Pulmonary artery endothelial cell (primary cell): ENCODE results near the gene ANTXR1. TPM values are rescaled to one million over a fixed set of nuclear protein-coding genes. Genes with fewer than 3 reads are reported as not detected.

ENCODE experiments used
- DNase-seq: peaks from one replicate; pipeline ENCODE4 v3.0.0-alpha.2; 2011; ENCODE audit warnings: low read depth, low spot score
- total RNA-seq: library from RNA; depleted of rRNA; stranded (reverse); fragments of >200 nt; gene quantifications from 2 replicates; pipeline ENCODE4 v1.2.3, GENCODE V29; 2014

ANTXR1 gene
- total RNA-seq, 1 donor from 2014 or later: 8.8 TPM

DNA sequence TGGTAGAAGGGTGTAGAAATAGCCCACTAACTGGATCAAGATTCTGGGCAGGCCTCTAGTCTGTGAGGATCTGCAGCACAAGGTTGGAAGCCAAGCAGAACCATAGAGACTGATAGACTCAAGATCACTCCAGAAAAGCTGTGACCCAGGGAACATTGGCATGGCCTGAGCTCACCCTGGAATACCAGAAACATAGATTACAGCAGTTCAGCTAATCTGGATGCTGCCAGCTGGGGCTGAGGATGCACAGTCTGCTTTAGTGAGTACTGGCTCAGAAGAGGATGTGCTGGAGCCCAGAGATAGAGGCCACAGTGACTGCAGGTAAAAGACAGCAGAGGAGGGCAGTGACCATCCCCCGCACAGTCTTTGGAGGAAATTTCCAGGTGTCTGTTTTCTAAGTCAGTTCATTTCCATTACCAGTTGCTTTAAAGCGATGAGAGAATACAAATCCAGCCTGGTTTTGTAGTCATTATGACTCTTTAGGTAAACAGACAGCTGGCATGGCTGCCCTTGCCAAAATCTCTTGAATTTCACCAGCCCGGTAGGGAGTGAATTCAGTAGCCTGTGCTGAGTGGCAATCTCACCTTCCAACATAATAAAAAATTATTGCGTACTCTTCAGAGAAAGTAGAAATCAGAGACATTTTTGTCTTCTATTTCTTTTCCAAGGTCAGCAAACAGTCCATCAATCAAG is 119.2 kb downstream of the ANTXR1 start:
- no peak for DNase-seq

GRCh38 chr2:69132960-69133590 is 120.1 kb downstream of the ANTXR1 start:
- DNase-seq: no peak

DNA sequence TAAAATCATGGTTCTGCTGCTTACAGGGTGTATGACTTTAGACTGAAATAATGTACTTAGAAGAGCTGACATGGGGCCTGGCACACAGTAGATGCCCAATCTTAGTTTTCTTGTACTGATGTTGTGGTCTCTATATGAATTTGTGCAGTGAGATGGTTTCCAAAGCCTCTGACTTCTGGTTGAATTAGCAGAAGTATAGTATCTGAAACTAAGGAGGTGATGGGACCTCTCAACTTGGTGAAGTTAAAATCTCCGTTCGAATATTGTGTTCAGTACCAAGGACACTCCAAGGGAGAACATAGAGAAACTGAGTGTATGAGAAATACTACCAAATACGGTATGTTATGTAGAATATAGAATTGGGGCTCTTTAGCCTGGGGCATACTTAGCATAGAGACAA is 120.9 kb downstream of the ANTXR1 start:
- DNase-seq: no peak

DNA sequence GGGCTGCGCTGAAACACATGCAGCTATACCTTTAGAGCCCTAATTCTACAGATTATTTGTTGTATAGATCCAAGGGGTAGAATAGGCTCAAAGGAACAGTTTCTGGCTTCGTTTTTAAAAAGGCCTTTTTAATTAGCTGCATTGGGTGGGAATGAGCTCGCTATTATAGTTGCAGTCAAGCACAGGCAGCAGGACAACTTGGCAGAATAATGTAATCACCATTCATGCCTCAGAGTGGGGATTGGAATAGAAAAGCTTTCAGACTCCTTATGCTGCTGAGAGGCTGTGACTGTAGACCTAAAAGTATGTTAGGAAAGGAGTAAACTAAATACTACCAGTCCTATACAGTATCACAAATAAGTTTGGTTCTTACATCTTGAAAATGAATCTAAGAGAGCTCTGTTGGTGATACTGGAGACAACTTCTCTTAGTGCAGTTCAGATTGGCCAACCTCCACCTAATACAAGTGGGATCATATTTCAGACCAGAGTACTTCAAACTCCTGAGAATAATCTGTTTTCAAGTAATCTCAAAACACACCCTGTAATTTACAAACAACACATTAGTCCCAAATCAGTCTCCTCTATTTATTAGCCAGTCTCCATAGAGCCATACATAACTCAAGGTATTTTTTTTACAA is 121.4 kb downstream of the ANTXR1 start:
- no peak for DNase-seq

DNA sequence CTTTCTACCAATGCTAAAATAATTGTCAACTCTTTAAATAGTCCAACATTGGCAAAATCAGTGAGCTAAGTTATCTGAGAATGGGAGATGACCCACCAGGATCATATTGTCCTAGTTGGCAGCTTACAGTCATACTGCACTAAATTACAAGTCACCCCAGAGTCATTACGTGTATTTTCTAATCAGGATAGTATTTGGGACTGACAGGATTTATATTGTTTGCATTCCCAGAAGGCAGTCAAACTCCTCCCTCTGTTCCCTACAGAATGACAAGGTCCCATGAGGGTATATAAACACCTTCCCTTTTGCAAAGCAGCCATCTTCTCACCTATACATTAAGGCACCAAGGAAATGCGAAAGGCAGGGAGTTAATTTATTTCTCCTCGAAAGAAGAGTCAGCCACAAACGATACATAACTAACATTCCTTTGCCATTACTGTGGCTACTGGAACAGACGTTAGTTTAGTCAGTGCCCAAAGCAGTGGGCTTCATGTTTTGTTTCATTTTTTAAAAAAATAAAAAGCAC is 125.3 kb downstream of the ANTXR1 start:
- DNase-seq: no peak

DNA sequence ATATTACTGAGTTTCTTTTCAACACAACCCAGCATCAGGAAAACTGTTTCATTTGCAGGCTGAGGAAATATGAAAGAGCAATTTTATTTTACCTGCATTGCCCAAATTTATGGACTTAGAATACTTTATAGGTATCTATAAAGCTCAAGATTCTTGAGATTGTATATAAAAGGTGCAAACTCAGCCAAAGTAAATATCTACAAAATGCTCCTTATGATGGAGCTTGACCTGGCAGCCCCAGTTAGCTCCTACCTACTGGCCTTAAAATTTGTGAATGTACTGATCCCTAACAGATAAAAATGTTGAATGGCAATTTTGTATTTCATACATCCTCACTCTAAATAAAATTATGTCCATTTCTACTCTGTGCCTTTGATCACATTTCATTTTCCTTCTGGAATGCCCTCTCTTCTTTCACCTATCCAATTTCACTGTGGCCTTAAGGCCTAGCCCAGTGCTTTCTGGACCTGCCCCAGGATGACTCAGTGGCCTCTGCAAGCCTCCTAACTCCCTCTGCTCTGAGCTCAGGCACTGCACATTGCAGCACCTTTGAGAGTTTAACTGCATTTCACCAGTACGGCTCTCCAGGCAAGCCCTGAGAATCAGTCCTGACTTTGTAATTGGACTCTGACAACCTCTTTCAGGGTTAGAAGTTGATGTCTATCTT is 125.9 kb downstream of the ANTXR1 start:
- DNase-seq: no peak

GRCh38 chr2:69139778-69140670 is 127.0 kb downstream of the ANTXR1 start:
- no peak for DNase-seq

DNA sequence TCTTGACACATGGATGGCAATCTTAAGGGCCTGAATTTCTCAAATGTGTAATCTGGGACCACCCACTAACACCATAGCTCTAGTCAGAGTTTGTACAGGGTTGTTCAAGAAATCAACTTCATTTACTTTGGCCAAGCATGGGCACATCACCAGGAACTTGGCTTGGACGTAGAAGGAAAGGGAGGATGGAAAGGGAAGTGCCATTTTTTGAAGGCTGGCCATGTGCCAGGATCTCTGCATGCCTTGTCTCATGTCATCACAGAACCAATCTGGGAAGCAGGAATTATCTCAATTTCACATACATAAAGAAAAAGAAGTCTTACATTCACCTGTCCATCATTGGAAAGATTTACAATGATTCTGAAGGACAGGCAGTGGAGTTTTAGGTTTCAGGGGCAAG is 128.1 kb downstream of the ANTXR1 start:
- DNase-seq: no peak

DNA sequence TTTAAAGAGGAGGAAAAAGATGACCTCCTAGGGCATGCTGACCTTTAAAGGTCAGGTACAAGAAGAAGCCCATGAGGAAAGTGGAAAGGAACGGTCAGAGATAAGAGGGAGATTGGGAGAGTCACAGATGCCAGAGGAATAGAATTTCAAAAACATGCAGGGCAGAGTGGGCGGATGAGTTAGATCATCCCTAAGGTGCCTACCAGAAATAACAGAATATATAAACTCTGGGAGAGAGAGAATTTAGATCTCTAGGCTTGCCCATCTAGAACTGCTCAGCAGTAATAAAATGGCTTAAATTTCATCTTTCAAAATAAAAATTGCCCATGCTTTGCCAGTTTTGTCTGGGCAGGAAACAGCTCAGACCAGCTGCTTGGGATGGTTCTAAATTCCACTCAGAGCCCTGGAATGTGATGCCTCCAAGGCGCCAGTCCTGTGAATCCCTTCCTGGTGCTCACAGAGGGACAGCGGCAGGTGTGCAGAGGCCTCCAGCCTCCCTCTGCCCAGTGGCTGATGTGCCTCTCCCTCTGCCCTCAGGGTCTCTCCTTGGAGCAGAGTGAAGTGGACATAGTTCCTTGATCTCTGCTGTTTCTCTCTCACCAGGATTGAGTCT is 130.9 kb downstream of the ANTXR1 start:
- DNase-seq: no peak

- no peak for DNase-seq
Measured at GRCh38 chr2:69145204-69145603, 132.2 kb downstream of the ANTXR1 start.

- DNase-seq: no peak
Measured at GRCh38 chr2:69147841-69148533, 135.0 kb downstream of the ANTXR1 start.

GRCh38 chr2:69149631-69150215 is 136.7 kb downstream of the ANTXR1 start:
- DNase-seq: no peak

- DNase-seq: no peak
Measured at GRCh38 chr2:69151931-69152330, 139.0 kb downstream of the ANTXR1 start.

GRCh38 chr2:69152847-69153583 is 140.0 kb downstream of the ANTXR1 start:
- no peak for DNase-seq

GRCh38 chr2:69154106-69154505 is 141.1 kb downstream of the ANTXR1 start:
- no peak for DNase-seq

GRCh38 chr2:69156624-69157023 is 143.6 kb downstream of the ANTXR1 start:
- DNase-seq: no peak

DNA sequence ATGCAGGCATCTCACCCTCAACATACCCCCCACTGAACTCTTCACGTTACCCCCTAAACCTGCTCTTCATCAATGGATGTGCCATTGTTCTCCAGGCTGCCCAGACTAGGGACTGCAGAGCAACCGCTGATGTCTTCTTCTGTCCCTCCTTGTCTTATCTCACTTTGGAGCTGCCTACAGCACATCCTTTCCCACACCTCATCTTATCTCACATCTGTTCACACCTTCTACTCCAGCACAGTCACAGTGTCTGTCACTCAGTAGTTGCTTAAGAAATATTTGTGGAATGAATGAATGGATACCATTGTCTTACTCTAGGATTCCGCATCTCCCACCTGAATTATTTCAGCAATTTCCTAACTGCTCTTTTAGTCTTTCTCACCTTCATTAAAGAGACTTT is 144.5 kb downstream of the ANTXR1 start:
- no peak for DNase-seq

DNA sequence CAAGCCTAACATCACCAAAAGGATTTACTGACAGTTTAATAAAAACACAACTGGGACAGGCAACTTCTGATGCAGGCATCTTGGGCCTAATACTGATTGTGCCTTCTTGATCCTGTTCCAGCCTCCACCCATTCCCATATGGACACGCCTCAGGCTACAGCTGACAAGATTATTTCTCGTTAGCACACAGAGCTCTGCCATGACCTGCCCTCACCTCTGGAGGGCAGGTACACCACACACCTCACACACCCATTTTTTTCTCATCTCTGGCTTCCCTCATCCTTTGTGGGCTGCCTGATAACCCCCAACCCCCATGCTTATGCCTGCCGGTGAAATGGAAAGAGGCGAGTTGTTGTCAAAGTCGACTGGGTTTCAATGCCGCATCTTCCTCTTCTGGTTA is 147.0 kb downstream of the ANTXR1 start:
- no peak for DNase-seq

GRCh38 chr2:69162057-69162456 is 149.1 kb downstream of the ANTXR1 start:
- DNase-seq: no peak
